Left ventricle myocardium inferior (tissue), 1 donor: ENCODE results near the gene RGS17. TPM values are rescaled to one million over a fixed set of nuclear protein-coding genes. Genes with fewer than 3 reads are reported as not detected.

Source experiments
- DNase-seq: peaks from one replicate; pipeline ENCODE4 v3.0.0-alpha.2; 2020
- H3K27ac ChIP-seq: fragments of 200-600 bp; replicated peaks from 2 replicates; pipeline ENCODE4 v1.8.0; 2021
- H3K27me3 ChIP-seq: fragments of 200-600 bp; 2 replicates; pipeline ENCODE4 v1.8.0; 2021; ENCODE audit warnings: low read depth
- H3K36me3 ChIP-seq: fragments of 200-600 bp; 2 replicates; pipeline ENCODE4 v1.8.0; 2021
- H3K4me1 ChIP-seq: fragments of 200-600 bp; 2 replicates; pipeline ENCODE4 v1.8.0; 2021
- H3K4me3 ChIP-seq: fragments of 200-600 bp; 2 replicates; pipeline ENCODE4 v1.8.0; 2021; ENCODE audit warnings: mild to moderate bottlenecking, moderate library complexity
- H3K9me3 ChIP-seq: fragments of 200-600 bp; replicated peaks from 2 replicates; pipeline ENCODE4 v1.8.0; 2021
- CTCF ChIP-seq: fragments of 200-600 bp; IDR thresholded peaks from 2 replicates; pipeline ENCODE4 v1.8.0; 2021; ENCODE audit warnings: antibody characterized with exemption, mild to moderate bottlenecking, borderline replicate concordance
- intact Hi-C: fragments of 100-400 bp; cut with micrococcal nuclease; formaldehyde crosslinking; loops from one replicate; pipeline ENCODE4 v1.11.0; 2022
- total RNA-seq: library from RNA; stranded (reverse); fragmentation: NEBNext Ultra II Directional; extraction: Animal tissue kit (Norgen Biotek cat#: 25700); gene quantifications from one replicate; pipeline ENCODE4 v1.2.1, GENCODE V29; 2021
- donor health status: DM: no; HTN: yes; CAD: no; lungs with severe emphysema.

The RGS17 gene
- total RNA-seq, 1 donor from 2014 or later, result 0.16 TPM

DNA sequence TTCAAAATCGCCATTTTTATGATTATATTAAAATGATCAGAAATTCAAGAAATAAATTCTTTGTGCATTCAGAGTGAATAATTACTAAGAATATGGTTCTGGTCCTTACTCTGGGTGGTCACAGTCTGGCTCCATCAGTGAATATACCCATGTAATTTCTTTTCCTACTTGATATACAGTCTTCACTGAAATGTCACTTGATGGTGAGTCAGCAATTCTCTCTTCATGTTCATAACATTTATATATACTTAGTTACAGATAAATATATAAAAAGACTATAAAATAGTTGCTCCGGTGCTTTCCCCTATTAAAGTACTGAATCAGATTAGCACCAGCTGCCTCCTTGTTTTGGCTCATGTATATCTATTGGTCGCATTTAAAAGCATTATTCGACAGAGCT lies 72.2 kb downstream of the RGS17 start:
- Histone ChIP-seq H3K36me3 (no peaks in the 10 kb centered on the region), H3K4me3 (no peak overlapping the region), H3K27ac (no peak overlapping the region), H3K9me3 (peaks cover 13% of the 10 kb centered on the region), H3K27me3 (no peaks in the 10 kb centered on the region), H3K4me1 (no peaks in the 10 kb centered on the region)
- DNase-seq, result no peak
- TF ChIP-seq CTCF, result no peak
- intact Hi-C loops, result no loop called here

GRCh38 chr6:153058291-153058690 lies 72.8 kb downstream of the RGS17 start:
- intact Hi-C loops, result no loop called here
- TF ChIP-seq CTCF, result no peak
- Histone ChIP-seq H3K4me3 (no peak overlapping the region), H3K27me3 (no peaks in the 10 kb centered on the region), H3K4me1 (no peaks in the 10 kb centered on the region), H3K9me3 (peaks cover 6% of the 10 kb centered on the region), H3K27ac (no peak overlapping the region), H3K36me3 (no peaks in the 10 kb centered on the region)
- no peak for DNase-seq

- Histone ChIP-seq H3K27me3 (no peaks in the 10 kb centered on the region), H3K4me3 (no peak overlapping the region), H3K4me1 (no peaks in the 10 kb centered on the region), H3K9me3 (peaks cover under 1% of the 10 kb centered on the region), H3K27ac (no peak overlapping the region), H3K36me3 (no peaks in the 10 kb centered on the region)
- no peak for DNase-seq
- intact Hi-C loops, result no loop called here
- no peak for TF ChIP-seq CTCF
These were observed 74.8 kb downstream of the RGS17 start for GRCh38 chr6:153056308-153056707.

- no peak for TF ChIP-seq CTCF
- intact Hi-C loops, result no loop called here
- Histone ChIP-seq H3K4me3 (no peak overlapping the region), H3K9me3 (peaks cover 5% of the 10 kb centered on the region), H3K27me3 (no peaks in the 10 kb centered on the region), H3K27ac (no peak overlapping the region), H3K36me3 (no peaks in the 10 kb centered on the region), H3K4me1 (no peaks in the 10 kb centered on the region)
- no peak for DNase-seq
These were observed 79.3 kb downstream of the RGS17 start for GRCh38 chr6:153051801-153052200.

GRCh38 chr6:153048631-153049030 lies 82.5 kb downstream of the RGS17 start:
- intact Hi-C loops, result no loop called here
- Histone ChIP-seq H3K36me3 (no peaks in the 10 kb centered on the region), H3K27me3 (no peaks in the 10 kb centered on the region), H3K4me3 (no peak overlapping the region), H3K4me1 (no peaks in the 10 kb centered on the region), H3K27ac (no peak overlapping the region), H3K9me3 (peaks cover 5% of the 10 kb centered on the region)
- no peak for DNase-seq
- no peak for TF ChIP-seq CTCF

GRCh38 chr6:153047386-153047785 lies 83.7 kb downstream of the RGS17 start:
- H3K36me3 ChIP-seq, result no peaks in the 10 kb centered on the region
- H3K27ac ChIP-seq, result no peak overlapping the region
- H3K9me3 ChIP-seq, result peaks cover 5% of the 10 kb centered on the region
- no peak for DNase-seq
- no peaks in the 10 kb centered on the region for H3K27me3 ChIP-seq
- intact Hi-C loops, result no loop called here
- no peaks in the 10 kb centered on the region for H3K4me1 ChIP-seq
- no peak for TF ChIP-seq CTCF
- H3K4me3 ChIP-seq, result no peak overlapping the region
